DOHH2 (cell line): Measurements from ENCODE around the gene CADPS.

Source experiments
- CTCF ChIP-seq: fragments of 200-600 bp; sonication (generic); IDR thresholded peaks from one replicate; pipeline ENCODE4 v1.5.1; 2014; ENCODE audit warnings: antibody characterized with exemption, mild to moderate bottlenecking, low read depth, low read length; ENCODE audit not compliant: poor library complexity, severe bottlenecking
- EZH2phosphoT487 ChIP-seq: fragments of 200-600 bp; sonication (generic); IDR thresholded peaks from 2 replicates; pipeline ENCODE4 v1.6.1; 2017; ENCODE audit warnings: borderline replicate concordance, mild to moderate bottlenecking, antibody characterized with exemption, low read length, moderate library complexity, mixed read lengths

- TF ChIP-seq CTCF (no peak), EZH2phosphoT487 (no peak)
These were observed 98.1 kb downstream of the CADPS start for GRCh38 chr3:62777130-62777529.
